ENCODE results near the gene BCL2L2.

DNA sequence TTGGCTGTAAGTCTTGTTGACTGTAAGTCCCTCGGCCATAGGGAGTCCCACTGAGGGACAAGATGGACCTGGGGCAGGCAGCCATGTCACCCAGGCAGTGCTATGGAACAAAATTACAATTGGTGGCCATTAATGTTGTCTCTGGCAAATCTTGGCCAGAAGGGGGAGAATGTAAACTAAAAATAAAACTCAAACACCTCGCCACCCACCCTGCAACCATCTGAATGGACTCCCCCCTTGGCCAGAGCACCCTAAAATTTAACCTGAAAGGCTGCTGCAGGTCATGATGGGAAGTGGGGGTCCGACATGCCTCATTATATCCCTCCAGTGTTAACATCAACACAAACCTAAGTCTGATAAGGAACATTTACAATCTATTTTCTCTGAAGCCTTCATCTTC is 37.8 kb downstream of the BCL2L2 start:
- TF ChIP-seq, protein P1, sequence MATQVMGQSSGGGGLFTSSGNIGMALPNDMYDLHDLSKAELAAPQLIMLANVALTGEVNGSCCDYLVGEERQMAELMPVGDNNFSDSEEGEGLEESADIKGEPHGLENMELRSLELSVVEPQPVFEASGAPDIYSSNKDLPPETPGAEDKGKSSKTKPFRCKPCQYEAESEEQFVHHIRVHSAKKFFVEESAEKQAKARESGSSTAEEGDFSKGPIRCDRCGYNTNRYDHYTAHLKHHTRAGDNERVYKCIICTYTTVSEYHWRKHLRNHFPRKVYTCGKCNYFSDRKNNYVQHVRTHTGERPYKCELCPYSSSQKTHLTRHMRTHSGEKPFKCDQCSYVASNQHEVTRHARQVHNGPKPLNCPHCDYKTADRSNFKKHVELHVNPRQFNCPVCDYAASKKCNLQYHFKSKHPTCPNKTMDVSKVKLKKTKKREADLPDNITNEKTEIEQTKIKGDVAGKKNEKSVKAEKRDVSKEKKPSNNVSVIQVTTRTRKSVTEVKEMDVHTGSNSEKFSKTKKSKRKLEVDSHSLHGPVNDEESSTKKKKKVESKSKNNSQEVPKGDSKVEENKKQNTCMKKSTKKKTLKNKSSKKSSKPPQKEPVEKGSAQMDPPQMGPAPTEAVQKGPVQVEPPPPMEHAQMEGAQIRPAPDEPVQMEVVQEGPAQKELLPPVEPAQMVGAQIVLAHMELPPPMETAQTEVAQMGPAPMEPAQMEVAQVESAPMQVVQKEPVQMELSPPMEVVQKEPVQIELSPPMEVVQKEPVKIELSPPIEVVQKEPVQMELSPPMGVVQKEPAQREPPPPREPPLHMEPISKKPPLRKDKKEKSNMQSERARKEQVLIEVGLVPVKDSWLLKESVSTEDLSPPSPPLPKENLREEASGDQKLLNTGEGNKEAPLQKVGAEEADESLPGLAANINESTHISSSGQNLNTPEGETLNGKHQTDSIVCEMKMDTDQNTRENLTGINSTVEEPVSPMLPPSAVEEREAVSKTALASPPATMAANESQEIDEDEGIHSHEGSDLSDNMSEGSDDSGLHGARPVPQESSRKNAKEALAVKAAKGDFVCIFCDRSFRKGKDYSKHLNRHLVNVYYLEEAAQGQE (IDR thresholded peaks at IDR 0.05; ENCODE audit: low read depth, low read length), result no peak
- no peak for TF ChIP-seq SMAD1 (IDR thresholded peaks at IDR 0.05; ENCODE audit: low read depth, partially characterized antibody)
- TF ChIP-seq, protein P2, sequence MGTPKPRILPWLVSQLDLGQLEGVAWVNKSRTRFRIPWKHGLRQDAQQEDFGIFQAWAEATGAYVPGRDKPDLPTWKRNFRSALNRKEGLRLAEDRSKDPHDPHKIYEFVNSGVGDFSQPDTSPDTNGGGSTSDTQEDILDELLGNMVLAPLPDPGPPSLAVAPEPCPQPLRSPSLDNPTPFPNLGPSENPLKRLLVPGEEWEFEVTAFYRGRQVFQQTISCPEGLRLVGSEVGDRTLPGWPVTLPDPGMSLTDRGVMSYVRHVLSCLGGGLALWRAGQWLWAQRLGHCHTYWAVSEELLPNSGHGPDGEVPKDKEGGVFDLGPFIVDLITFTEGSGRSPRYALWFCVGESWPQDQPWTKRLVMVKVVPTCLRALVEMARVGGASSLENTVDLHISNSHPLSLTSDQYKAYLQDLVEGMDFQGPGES (IDR thresholded peaks at IDR 0.05), result no peak
- no peak for TF ChIP-seq SUZ12 (IDR thresholded peaks at IDR 0.05; ENCODE audit: unreplicated experiment)
- TF ChIP-seq POLR2A (IDR thresholded peaks at IDR 0.05; ENCODE audit: low read depth, low read length), result no peak
- no peak for TF ChIP-seq ZNF24 (IDR thresholded peaks at IDR 0.05)
- no peak for TF ChIP-seq TCF7 (IDR thresholded peaks at IDR 0.05; ENCODE audit: borderline replicate concordance)
- TF ChIP-seq CREM (IDR thresholded peaks at IDR 0.05; ENCODE audit: low read depth), result no peak
- no peak for TF ChIP-seq SRF (IDR thresholded peaks at IDR 0.05; ENCODE audit: low read depth in 2 of 2, low read length in 2 of 2)
- no peak for TF ChIP-seq EZH2 (IDR thresholded peaks at IDR 0.05; ENCODE audit: borderline replicate concordance, control insufficient read depth, low read depth, low read length)
- no peak for TF ChIP-seq SIN3A (IDR thresholded peaks at IDR 0.05; ENCODE audit: low read depth, low read length)
- TF ChIP-seq, protein P3, sequence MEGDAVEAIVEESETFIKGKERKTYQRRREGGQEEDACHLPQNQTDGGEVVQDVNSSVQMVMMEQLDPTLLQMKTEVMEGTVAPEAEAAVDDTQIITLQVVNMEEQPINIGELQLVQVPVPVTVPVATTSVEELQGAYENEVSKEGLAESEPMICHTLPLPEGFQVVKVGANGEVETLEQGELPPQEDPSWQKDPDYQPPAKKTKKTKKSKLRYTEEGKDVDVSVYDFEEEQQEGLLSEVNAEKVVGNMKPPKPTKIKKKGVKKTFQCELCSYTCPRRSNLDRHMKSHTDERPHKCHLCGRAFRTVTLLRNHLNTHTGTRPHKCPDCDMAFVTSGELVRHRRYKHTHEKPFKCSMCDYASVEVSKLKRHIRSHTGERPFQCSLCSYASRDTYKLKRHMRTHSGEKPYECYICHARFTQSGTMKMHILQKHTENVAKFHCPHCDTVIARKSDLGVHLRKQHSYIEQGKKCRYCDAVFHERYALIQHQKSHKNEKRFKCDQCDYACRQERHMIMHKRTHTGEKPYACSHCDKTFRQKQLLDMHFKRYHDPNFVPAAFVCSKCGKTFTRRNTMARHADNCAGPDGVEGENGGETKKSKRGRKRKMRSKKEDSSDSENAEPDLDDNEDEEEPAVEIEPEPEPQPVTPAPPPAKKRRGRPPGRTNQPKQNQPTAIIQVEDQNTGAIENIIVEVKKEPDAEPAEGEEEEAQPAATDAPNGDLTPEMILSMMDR (IDR thresholded peaks at IDR 0.05 in 2 of 3, conservative IDR thresholded peaks at IDR 0.05 in 1 of 3; ENCODE audit: control insufficient read depth in 2 of 3, extremely low read depth in 1 of 3, insufficient read depth in 1 of 3, low read depth in 3 of 3, low read length in 3 of 3), result no peak

Measured in GM12878 (cell line).